Measurements from ENCODE around the gene LRRC4C.

Gene LRRC4C

GRCh38 chr11:41323446-41323845 is 136.0 kb downstream of the LRRC4C start:
- DNase-seq = no peak

GRCh38 chr11:41320653-41321052 is 138.8 kb downstream of the LRRC4C start:
- DNase-seq = no peak

GRCh38 chr11:41320238-41320637 is 139.2 kb downstream of the LRRC4C start:
- DNase-seq = no peak

GRCh38 chr11:41319434-41319833 is 140.0 kb downstream of the LRRC4C start:
- DNase-seq = no peak

- no peak for DNase-seq
Measured at GRCh38 chr11:41316751-41317150, 142.7 kb downstream of the LRRC4C start.

- no peak for DNase-seq
Measured at GRCh38 chr11:41313226-41313625, 146.2 kb downstream of the LRRC4C start.

GRCh38 chr11:41309716-41310115 is 149.7 kb downstream of the LRRC4C start:
- DNase-seq = no peak

GRCh38 chr11:41309111-41309522 is 150.3 kb downstream of the LRRC4C start:
- DNase-seq = no peak

- DNase-seq = no peak
Measured at GRCh38 chr11:41308286-41308685, 151.2 kb downstream of the LRRC4C start.

GRCh38 chr11:41307296-41308080 is 152.0 kb downstream of the LRRC4C start:
- DNase-seq = peak in 1 of 4 experiments; percentile 1

- DNase-seq = peak; percentile 57 to 83 (median 62)
Measured at GRCh38 chr11:41306431-41306830, 153.0 kb downstream of the LRRC4C start.

- no peak for DNase-seq
Measured at GRCh38 chr11:41301023-41301422, 158.4 kb downstream of the LRRC4C start.

GRCh38 chr11:41289408-41289807 is 170.0 kb downstream of the LRRC4C start:
- no peak for DNase-seq

- no peak for DNase-seq
Measured at GRCh38 chr11:41286751-41287150, 172.7 kb downstream of the LRRC4C start.

- DNase-seq = no peak
Measured at GRCh38 chr11:41284354-41284753, 175.1 kb downstream of the LRRC4C start.

- DNase-seq = no peak
Measured at GRCh38 chr11:41283191-41283930, 176.1 kb downstream of the LRRC4C start.

GRCh38 chr11:41282395-41282794 is 177.1 kb downstream of the LRRC4C start:
- DNase-seq = no peak

GRCh38 chr11:41281131-41281742 is 178.2 kb downstream of the LRRC4C start:
- no peak for DNase-seq

GRCh38 chr11:41274831-41275230 is 184.6 kb downstream of the LRRC4C start:
- DNase-seq = no peak

- no peak for DNase-seq
Measured at GRCh38 chr11:41273908-41274307, 185.5 kb downstream of the LRRC4C start.

- no peak for DNase-seq
Measured at GRCh38 chr11:41267451-41267850, 192.0 kb downstream of the LRRC4C start.

- no peak for DNase-seq
Measured at GRCh38 chr11:41256041-41256440, 203.4 kb downstream of the LRRC4C start.

GRCh38 chr11:41254966-41255365 is 204.5 kb downstream of the LRRC4C start:
- DNase-seq = no peak
